Transverse colon (tissue), 4 donors: Measurements from ENCODE around the gene TOR4A.

ENCODE experiments used
- EP300 ChIP-seq: sonication (generic); formaldehyde crosslinking; IDR thresholded peaks from one replicate; pipeline ENCODE4 v1.6.1; 2017; ENCODE audit warnings: antibody characterized with exemption, low read depth
- POLR2A ChIP-seq: fragments of 450-650 bp; IDR thresholded peaks from one replicate; pipeline ENCODE4 v1.6.1; 2016; ENCODE audit warnings: antibody characterized with exemption, mild to moderate bottlenecking, moderate library complexity
- POLR2AphosphoS5 ChIP-seq, 3 donors: sonication (generic); formaldehyde crosslinking; IDR thresholded peaks; one replicate each; pipeline ENCODE4 v1.6.1; 2016; ENCODE audit warnings: antibody characterized with exemption in 3 of 3
- TF ChIP-seq, protein P1 (sequence below), 5 experiments: fragments of 200-600 bp in 3 of 5; fragments of 450-650 bp in 2 of 5; sonication (generic) in 3 of 5; IDR thresholded peaks; 1 replicate in 2 of 5; 2 replicates in 3 of 5; pipeline ENCODE4 v1.5.1; 2016 to 2017; ENCODE audit warnings: antibody characterized with exemption in 5 of 5, inconsistent platforms in 3 of 5, mild to moderate bottlenecking in 2 of 5, moderate library complexity in 1 of 5

DNA sequence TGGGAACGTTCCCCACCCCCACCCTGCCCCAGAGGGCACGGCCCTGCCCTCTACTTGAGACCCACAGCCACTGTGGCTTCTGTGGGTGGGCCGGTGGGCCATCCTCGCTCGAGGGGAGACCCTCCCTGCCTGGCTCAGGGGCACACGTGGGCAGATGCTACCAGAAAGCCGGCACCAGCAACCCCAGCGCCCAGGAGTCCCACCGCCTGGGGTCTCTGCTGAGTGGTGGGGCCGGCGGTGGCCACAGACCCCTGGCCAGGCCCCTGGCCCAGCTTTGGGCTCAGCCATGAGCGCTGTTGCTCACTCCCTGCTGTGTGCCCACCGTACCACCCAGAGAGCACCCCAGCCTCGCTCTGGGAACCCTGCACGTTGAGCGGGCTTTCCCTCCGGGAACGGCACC, 41.1 kb downstream of the TOR4A start:
- TF ChIP-seq POLR2A (no peak), POLR2AphosphoS5 (IDR thresholded peaks at IDR 0.05) (no peak), EP300 (no peak)
- TF ChIP-seq, protein P1, sequence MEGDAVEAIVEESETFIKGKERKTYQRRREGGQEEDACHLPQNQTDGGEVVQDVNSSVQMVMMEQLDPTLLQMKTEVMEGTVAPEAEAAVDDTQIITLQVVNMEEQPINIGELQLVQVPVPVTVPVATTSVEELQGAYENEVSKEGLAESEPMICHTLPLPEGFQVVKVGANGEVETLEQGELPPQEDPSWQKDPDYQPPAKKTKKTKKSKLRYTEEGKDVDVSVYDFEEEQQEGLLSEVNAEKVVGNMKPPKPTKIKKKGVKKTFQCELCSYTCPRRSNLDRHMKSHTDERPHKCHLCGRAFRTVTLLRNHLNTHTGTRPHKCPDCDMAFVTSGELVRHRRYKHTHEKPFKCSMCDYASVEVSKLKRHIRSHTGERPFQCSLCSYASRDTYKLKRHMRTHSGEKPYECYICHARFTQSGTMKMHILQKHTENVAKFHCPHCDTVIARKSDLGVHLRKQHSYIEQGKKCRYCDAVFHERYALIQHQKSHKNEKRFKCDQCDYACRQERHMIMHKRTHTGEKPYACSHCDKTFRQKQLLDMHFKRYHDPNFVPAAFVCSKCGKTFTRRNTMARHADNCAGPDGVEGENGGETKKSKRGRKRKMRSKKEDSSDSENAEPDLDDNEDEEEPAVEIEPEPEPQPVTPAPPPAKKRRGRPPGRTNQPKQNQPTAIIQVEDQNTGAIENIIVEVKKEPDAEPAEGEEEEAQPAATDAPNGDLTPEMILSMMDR (IDR thresholded peaks at IDR 0.05), result no peak
